ENCODE data around the gene PARP6. TPM values are rescaled to one million over a fixed set of nuclear protein-coding genes. Genes with fewer than 3 reads are reported as not detected.

PARP6 gene
- total and polyA plus RNA-seq, 9 of the 15 experiments (the other 6 are each of a cell fraction or from before 2014, with no cell fraction given) = 14.8 to 83.2 (median 28.3) TPM

DNA sequence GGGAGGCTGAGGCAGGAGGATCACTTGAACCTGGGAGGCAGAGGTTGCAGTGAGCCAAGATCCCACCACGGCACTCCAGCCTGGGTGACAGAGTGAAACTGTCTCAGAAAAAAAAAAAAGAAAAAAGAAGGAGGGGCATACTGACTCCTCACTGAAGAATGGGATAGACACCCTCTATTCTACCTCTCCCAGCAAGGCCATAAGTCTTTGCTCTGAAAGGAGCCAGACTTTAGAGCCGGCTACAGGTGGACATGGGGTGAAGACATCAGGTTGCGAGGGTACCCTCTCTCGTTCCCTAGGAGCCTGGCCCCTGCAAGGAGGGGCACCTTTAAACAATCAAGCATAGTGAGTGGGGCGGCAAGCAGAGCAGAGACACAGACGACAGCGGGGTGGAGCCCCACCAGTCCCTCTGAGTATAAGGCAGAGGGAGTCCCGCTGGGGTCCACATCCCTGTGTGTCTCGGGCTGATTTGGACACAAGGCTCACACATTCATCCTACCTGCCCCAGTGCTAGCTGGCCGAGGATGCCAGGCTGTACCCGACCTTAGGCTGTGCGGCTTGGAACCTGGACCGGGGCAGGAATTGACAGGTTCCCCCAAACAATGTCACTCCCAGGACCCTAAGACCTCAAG lies 75.8 kb downstream of the PARP6 start:
- Histone ChIP-seq H4K20me1 (replicated peaks; ENCODE audit: control insufficient read depth, insufficient read depth, low read length) (peaks cover 15% of the 10 kb centered on the region), H3K4me1 (replicated peaks in 1 of 2; ENCODE audit: control insufficient read depth in 2 of 2, insufficient read depth in 2 of 2, low read length in 2 of 2) (peaks cover 5 to 10% of the 10 kb centered on the region in 2 experiments; a peak in 4 of 5 replicates), H3K36me3 (ENCODE audit: control insufficient read depth, insufficient read depth, low read length) (peaks cover 37% of the 10 kb centered on the region), H3K27ac (ENCODE audit: extremely low read depth, low read depth, low read length) (no peak overlapping the region), H3K4me3 (no peak overlapping the region), H3K9ac (ENCODE audit: insufficient read depth in 1 of 2, low read depth in 2 of 2, low read length in 2 of 2) (no peak overlapping the region; a peak in 1 of 4 replicates), H3K9me1 (ENCODE audit: control insufficient read depth, insufficient read depth, low read length) (no peaks in the 10 kb centered on the region), H2AFZ (ENCODE audit: low read depth, low read length) (no peak overlapping the region), H3K9me3 (replicated peaks; ENCODE audit: control insufficient read depth, insufficient read depth, low read depth, low read length) (no peaks in the 10 kb centered on the region), H3K27me3 (ENCODE audit: control insufficient read depth in 2 of 2, insufficient read depth in 2 of 2, low read length in 2 of 2) (0 out of 5 replicates have a peak, but pooled peaks cover 0 to 2% of the 10 kb centered on the region in 2 experiments), H3K4me2 (ENCODE audit: insufficient read depth, low read length) (no peak overlapping the region), H3K79me2 (ENCODE audit: control insufficient read depth, insufficient read depth, low read length) (no peaks in the 10 kb centered on the region)
- TF ChIP-seq ZNF436 (CRISPR knock-in tag; IDR thresholded peaks at IDR 0.05) (no peak), TEAD1 (CRISPR knock-in tag; IDR thresholded peaks at IDR 0.05) (no peak), SRSF7 (optimal IDR thresholded peaks at IDR 0.05; ENCODE audit: low read depth, low read length) (no peak), ZC3H4 (CRISPR knock-in tag; IDR thresholded peaks at IDR 0.05; ENCODE audit: borderline replicate concordance) (no peak), ZNF232 (CRISPR knock-in tag; IDR thresholded peaks at IDR 0.05) (no peak), ZNF12 (CRISPR knock-in tag; IDR thresholded peaks at IDR 0.05) (no peak), CBX3 (IDR thresholded peaks at IDR 0.05; ENCODE audit: borderline replicate concordance in 1 of 2, low read length in 2 of 2) (no peak), BACH1 (tag; IDR thresholded peaks at IDR 0.05) (no peak), CEBPB (tag; IDR thresholded peaks at IDR 0.05) (no peak), MBD2 (IDR thresholded peaks at IDR 0.05; ENCODE audit: borderline replicate concordance, low read depth) (no peak), SMAD2 (IDR thresholded peaks at IDR 0.05; ENCODE audit: low read depth, low read length) (no peak), ZNF583 (CRISPR knock-in tag; IDR thresholded peaks at IDR 0.05) (no peak), HNRNPL (IDR thresholded peaks at IDR 0.05; ENCODE audit: low read depth, low read length) (no peak), SMARCC2 (IDR thresholded peaks at IDR 0.05; ENCODE audit: low read depth) (no peak), PHB2 (IDR thresholded peaks at IDR 0.05; ENCODE audit: low read depth) (no peak)
- TF ChIP-seq, protein P1, sequence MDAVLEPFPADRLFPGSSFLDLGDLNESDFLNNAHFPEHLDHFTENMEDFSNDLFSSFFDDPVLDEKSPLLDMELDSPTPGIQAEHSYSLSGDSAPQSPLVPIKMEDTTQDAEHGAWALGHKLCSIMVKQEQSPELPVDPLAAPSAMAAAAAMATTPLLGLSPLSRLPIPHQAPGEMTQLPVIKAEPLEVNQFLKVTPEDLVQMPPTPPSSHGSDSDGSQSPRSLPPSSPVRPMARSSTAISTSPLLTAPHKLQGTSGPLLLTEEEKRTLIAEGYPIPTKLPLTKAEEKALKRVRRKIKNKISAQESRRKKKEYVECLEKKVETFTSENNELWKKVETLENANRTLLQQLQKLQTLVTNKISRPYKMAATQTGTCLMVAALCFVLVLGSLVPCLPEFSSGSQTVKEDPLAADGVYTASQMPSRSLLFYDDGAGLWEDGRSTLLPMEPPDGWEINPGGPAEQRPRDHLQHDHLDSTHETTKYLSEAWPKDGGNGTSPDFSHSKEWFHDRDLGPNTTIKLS (IDR thresholded peaks at IDR 0.05; ENCODE audit: borderline replicate concordance, low read depth) = no peak
- TF ChIP-seq, protein P2, sequence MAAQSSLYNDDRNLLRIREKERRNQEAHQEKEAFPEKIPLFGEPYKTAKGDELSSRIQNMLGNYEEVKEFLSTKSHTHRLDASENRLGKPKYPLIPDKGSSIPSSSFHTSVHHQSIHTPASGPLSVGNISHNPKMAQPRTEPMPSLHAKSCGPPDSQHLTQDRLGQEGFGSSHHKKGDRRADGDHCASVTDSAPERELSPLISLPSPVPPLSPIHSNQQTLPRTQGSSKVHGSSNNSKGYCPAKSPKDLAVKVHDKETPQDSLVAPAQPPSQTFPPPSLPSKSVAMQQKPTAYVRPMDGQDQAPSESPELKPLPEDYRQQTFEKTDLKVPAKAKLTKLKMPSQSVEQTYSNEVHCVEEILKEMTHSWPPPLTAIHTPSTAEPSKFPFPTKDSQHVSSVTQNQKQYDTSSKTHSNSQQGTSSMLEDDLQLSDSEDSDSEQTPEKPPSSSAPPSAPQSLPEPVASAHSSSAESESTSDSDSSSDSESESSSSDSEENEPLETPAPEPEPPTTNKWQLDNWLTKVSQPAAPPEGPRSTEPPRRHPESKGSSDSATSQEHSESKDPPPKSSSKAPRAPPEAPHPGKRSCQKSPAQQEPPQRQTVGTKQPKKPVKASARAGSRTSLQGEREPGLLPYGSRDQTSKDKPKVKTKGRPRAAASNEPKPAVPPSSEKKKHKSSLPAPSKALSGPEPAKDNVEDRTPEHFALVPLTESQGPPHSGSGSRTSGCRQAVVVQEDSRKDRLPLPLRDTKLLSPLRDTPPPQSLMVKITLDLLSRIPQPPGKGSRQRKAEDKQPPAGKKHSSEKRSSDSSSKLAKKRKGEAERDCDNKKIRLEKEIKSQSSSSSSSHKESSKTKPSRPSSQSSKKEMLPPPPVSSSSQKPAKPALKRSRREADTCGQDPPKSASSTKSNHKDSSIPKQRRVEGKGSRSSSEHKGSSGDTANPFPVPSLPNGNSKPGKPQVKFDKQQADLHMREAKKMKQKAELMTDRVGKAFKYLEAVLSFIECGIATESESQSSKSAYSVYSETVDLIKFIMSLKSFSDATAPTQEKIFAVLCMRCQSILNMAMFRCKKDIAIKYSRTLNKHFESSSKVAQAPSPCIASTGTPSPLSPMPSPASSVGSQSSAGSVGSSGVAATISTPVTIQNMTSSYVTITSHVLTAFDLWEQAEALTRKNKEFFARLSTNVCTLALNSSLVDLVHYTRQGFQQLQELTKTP (IDR thresholded peaks at IDR 0.05; ENCODE audit: low read depth in 1 of 2, partially characterized antibody in 2 of 2) = no peak
- intact Hi-C loops (cut with micrococcal nuclease) (no loop called here), in situ Hi-C loops (cut with MboI) (no loop called here)
- FAIRE-seq = no peak
- POLR2A ChIA-PET = no interaction called here
- WGBS (ENCODE audit: insufficient coverage, low coverage, missing lambda C conversion rate) = 58% methylated on average over 11 of the region's 13 CpGs
- BruUV-seq (replicated peaks) = no TSS peak
- no peak for DNase-seq (ENCODE audit: extremely low read depth in 1 of 4, low spot score in 3 of 4)
- CTCF ChIA-PET (ENCODE audit: low intra/inter-chr PET ratio) = no interaction called here
- no peak for ATAC-seq
